Right renal pelvis (tissue), 4 donors: ENCODE measurements around the gene MUSK. TPM values are rescaled to one million over a fixed set of nuclear protein-coding genes. Genes with fewer than 3 reads are reported as not detected.
A peak's percentile ranks its signal among the peaks of the same experiment; 100 is the strongest.
"Not testable (repeated sequence)": the region's sequence is repeated elsewhere in the genome, so short reads cannot be mapped to it uniquely, and the experiment has no call there.

ENCODE experiments used
- DNase-seq, 4 donors: peaks; one replicate each; pipeline ENCODE4 v3.0.0-alpha.2; 2013; ENCODE audit warnings: low read depth in 4 of 4, low spot score in 3 of 4, missing footprints in 1 of 4
- polyA plus RNA-seq, 4 donors: library from polyadenylated mRNA; unstranded; fragments of 120-200 nt; gene quantifications; one replicate each; pipeline ENCODE4 v1.2.1, GENCODE V29; 2013; ENCODE audit not compliant: insufficient read length in 4 of 4

The MUSK gene
- polyA plus RNA-seq, 4 donors, result 0.05 to 0.08 TPM; not detected in 2

DNA sequence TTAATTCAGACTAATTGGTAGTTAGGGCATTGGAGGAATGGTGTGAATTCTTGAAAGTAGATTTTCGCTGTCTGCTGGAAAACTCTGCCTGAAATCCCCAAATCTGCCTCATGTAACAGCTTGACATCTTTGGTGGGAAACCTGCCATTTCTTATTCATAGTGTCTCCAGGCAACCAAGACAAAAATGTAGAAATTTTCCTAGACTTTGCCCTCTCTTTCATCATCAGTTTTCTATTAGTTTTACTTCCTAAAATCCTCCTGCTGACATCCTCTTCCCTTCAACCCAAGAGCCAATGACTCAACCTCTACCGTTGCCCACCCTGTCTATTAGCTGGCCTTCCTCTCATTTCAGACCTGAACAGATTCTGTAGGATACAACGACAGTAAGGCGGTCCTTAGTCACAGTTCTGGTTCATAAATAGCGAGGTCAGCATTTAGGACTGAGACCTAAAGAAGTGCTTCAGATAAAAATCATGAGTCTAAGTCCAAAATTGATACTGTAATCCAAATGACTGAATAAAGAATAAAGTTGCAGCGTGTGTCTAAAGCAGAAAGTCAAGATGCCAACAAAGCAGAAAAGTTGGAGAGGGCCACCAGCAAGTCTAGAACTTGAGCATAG is 133.9 kb downstream of the MUSK start:
- DNase-seq, result no peak

DNA sequence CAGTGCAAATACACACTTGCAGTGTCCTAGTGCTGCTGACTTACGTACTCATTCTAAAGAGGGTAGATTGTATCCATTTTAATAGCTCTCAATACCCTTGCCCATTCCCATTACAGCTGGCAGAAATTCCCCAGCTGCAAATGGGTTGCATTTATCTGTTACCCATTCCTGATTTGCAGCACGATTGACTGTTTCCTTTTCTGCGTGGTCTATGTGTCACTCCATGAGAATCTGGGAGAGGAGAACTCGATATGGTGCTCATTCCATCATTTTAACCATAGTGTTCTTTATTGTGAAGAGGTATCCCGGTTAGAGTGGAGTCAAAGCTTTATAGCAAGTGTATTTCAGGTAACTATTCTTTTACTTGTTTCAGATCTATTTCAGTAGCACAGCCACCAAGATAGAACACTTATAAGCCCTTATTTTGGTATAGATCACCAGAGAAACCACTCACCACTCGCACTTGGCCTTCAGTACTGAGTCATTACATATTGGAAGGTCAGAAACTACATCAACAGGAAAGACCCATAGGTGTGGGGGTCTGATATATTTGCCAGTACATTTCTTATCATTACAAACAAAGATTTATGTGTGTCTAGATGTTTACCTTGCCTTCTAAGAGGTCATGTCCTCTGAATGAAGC is 139.5 kb downstream of the MUSK start:
- DNase-seq, result no peak

DNA sequence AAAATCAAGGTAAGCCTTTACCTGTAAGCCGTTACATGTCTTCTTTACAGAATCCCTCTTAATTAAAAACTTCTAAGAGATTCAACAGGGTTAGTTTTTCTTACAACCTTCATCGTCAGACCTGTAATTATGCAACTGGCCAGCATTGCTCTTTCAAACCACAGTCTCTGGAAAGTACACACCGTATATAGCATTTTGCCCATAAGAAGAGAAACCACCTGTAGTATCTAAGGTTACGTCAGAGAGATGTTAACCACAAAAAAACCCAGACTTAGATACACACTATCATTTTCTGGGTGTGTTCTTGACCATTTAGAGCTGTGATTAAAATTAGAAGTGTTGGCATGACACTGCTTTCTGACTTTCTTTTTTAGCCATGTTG is 140.0 kb downstream of the MUSK start:
- DNase-seq, result no peak

- no peak for DNase-seq
These were observed 140.5 kb downstream of the MUSK start for GRCh38 chr9:110809038-110809595.

DNA sequence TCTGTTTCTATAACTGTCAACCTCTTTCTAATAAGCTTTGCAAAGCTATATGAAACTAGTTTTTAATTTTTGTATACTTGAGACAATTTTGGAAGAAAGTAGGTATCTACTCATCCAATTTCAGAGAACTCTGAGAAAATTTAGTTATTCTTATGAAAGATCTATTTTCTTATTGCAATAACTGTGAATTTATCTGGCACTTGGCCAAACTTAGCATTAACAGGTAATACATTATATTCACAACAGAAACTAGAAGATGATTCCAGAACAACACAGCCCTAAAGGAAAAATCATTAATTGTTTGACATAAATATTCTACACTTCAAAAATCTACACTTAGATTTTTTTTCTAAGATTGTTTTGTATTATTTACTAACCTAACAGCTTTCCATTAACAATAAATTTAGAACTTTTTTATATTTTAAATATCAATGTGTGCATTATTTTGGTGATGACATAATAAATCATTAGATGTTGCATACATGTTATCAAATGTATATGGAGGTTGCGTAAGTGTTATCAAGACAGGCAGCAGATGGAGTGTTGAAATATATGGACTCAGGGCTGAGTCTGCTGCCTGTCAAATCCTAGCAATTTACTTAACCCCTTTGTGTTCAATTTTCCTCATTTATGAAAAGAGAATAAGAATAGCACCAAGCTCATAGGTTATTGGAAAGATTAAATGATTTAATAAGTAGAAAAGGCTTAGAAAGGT is 141.8 kb downstream of the MUSK start:
- DNase-seq, result no peak

DNA sequence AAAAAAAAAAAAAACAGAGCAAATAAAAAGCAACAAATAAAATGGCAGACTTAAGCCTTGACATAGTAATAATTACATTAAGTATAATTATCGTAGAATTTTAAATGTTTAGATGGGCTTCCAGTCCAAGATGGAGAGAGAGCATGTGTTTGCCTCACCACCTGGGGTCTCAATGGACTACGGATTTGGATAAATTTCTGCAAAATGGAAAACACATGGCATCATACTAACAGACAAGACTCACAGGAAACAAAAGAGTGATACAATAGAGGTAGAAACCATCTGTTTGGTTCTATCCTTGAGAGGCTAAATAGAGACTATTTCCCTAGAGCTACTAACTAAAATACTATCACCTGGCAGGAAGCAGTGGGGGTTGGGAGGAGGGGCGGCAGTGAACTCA is 144.3 kb downstream of the MUSK start:
- no peak for DNase-seq

DNA sequence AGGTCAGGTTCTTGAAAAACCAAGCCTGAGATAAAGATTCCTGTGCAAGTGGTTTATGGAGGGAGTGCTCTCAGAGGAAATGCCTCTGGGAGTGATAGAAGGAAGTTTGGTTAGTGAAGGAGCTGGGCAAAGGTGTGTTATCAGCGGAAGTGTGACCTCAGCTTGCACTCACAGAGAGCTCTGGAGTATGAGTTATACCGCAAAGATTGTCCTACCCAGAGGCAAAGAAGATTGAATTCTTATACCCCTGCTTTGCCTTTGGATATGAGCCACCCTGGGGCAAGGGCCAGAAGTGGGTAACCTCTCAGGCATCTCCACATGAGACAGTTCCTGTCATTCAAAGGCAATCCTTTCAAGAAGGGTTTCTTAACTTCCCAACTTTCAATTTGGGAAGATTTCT is 145.6 kb downstream of the MUSK start:
- no peak for DNase-seq

DNA sequence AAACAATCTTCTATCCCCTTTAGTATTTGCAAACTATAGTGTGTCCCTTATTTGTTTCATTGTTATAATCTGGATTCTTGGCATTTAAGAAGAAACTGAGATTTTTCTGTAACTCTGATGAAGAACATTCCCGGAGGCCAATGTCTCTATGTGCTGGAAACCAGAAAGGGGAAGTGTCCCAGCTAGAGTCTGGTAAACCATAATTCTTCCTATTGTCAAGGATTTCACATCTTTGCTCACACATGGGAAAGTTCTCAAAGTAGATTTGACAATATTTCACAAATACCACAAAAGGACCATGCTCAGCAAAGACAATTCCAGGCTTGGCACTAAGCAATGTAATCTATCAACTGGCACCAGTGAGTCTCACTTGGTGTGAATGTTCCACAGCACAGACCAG is 146.8 kb downstream of the MUSK start:
- DNase-seq, result no peak

GRCh38 chr9:110820381-110820780 is 151.8 kb downstream of the MUSK start:
- DNase-seq, result no peak

DNA sequence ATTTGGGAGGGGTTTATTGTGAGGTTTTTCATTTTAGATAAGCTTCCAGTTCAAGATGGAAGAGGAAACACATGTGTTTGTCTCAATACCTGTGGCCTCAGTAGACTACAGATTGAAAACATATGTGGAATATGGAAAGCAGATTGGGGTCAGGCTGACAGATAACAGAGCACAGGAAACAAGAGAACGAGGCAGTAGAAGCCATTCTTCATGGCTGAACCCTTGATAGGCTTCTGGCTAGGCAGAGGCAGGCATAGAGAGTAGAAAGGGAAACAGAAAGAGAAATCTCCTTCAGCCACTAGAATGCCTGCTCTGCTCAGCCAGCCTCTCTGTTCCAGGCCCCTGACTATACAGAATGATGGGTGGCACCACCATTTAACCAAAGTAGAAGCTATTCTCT is 152.5 kb downstream of the MUSK start:
- DNase-seq, result no peak

- DNase-seq, result not testable (repeated sequence)
These were observed 156.5 kb downstream of the MUSK start for GRCh38 chr9:110825129-110825528.

DNA sequence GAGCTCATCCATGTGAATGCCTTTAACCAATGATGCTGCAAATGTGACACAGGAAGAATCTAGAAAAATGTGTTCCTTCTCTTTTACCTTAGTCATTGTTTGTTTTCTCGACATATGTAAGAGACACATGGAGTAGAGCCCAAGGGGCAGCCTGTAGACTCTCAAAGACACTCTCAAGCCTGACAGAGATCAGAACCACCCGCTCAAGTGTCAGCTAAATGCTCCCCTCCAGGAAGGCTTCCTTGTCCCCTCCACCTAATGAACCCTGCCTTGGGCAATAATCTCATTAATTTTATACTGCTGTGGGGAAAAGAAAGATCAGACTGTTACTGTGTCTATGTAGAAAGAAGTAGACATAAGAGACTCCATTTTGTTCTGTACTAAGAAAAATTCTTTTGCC is 157.4 kb downstream of the MUSK start:
- DNase-seq, result no peak

- DNase-seq, result not testable (repeated sequence)
These were observed 157.8 kb downstream of the MUSK start for GRCh38 chr9:110826400-110826799.

DNA sequence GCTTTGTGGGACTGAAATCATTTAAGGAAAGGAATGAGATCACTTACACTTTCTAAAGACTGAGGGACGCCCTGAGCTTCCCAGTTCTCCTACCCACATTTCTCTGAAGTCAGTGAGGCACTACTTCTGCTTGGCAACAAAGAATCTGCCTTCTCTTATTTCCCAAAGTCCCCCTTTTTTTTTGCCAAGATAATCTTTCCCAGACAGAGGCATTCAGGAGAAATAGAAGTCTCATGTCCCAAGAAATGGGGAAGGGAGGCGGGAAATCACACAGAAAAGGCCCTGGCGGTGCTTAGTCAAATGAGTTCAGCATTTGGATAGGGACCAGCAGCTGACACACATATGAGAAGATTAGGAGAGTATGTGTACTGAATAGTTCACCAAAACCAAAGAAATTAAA is 159.7 kb downstream of the MUSK start:
- peak in 1 of 4 donors; percentile 17 for DNase-seq

DNA sequence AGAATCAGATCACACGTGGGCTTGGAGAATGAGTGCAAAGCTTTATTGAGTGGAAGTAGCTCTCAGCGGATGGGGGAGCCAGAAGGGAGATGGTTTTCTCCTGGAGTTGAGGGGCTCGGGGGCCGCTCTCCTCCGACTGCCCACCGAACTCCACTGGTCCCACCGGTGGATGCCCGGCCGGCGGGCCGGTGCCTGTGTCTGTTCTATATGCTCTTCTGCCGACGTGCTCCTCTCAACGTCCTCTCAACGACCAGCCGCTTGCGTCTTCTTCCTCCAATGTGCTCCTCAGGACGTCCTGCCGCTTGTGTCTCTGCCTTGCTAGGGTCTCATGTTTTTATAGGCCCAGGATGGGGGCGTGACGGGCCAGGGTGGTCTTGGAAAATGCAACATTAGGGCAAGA is 161.9 kb downstream of the MUSK start:
- DNase-seq, result no peak

GRCh38 chr9:110832926-110833325 is 164.3 kb downstream of the MUSK start:
- DNase-seq, result no peak

GRCh38 chr9:110835404-110835803 is 166.8 kb downstream of the MUSK start:
- no peak for DNase-seq

GRCh38 chr9:110835859-110836271 is 167.3 kb downstream of the MUSK start:
- DNase-seq, result no peak

DNA sequence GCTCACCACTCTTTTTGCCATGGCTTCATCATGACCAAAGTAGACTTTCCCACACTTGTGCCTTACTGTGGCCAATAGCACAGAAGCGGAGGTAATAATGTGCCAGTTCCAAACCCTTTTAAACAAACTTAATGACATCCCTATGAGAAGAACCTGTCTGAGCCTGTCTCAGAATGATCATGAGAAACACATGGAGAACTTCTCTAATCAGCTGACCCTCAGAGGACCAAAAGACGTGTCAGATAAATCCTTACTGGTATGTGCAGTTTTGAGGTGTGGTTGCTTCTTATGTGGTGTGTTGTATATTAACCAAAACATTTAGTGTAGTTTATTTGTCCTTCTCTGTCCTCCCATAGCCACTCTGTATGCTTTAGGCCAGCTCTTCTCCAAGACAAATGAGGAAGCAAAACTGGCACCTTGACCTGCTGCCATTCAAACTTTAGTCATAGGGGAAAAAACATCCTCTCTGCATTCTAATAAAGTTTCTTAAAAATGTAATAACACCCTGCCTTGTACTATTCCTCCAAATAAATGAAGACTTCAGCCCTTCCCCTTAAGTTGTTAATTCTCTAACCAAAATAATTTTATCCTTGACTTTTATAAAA is 168.9 kb downstream of the MUSK start:
- DNase-seq, result no peak

DNA sequence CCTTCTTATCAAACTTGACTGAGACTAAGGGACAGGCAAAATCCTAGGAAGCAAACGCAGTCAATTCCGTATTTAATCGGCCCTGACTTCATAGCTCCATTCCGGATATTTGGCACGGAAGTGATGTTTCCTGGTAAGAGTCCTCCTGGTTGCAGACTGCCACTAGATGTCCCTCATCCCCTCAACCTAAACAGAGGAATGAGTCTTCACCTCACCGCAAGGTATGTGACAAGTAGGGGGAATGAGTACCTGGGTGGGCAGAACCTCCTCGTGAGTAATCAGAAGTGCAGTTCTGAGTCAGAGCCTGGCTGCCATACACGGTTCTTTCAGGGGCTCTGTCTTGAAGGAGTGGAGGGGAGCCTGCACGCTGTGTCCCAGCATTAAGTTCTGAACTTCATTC is 173.6 kb downstream of the MUSK start:
- DNase-seq, result no peak

GRCh38 chr9:110842986-110843385 is 174.4 kb downstream of the MUSK start:
- no peak for DNase-seq
